Large intestine (tissue), 3 donors: ENCODE data around the gene RSL1D1. TPM values are rescaled to one million over a fixed set of nuclear protein-coding genes. Genes with fewer than 3 reads are reported as not detected.

Source experiments
- DNase-seq, 2 donors: peaks; one replicate each; pipeline versions ENCODE4 v3.0.0 to v3.0.0-alpha.2; 2013
- H3K27ac ChIP-seq: one replicate; pipeline ENCODE4 v1.5.1; 2013; ENCODE audit warnings: low read length
- H3K27me3 ChIP-seq: 2 replicates; pipeline ENCODE4 v1.6.1; 2013; ENCODE audit warnings: low read length; ENCODE audit not compliant: control insufficient read depth, insufficient read depth
- H3K36me3 ChIP-seq: 2 replicates; pipeline ENCODE4 v1.6.1; 2013; ENCODE audit warnings: low read length; ENCODE audit not compliant: control insufficient read depth, insufficient read depth
- H3K4me1 ChIP-seq: one replicate; pipeline ENCODE4 v1.6.1; 2013; ENCODE audit warnings: low read length; ENCODE audit not compliant: control insufficient read depth, insufficient read depth
- H3K4me3 ChIP-seq: one replicate; pipeline ENCODE4 v1.5.1; 2013; ENCODE audit warnings: low read length
- H3K9me3 ChIP-seq: one replicate; pipeline ENCODE4 v1.6.1; 2013; ENCODE audit warnings: mild to moderate bottlenecking, low read depth, low read length, moderate library complexity; ENCODE audit not compliant: control insufficient read depth
- WGBS: methylation state at CpG from one replicate; pipeline ENCODE4 v1.1.5; 2013; ENCODE audit warnings: low lambda C conversion rate; ENCODE audit not compliant: insufficient coverage; 5-methylcytosine and 5-hydroxymethylcytosine counted together
- polyA plus RNA-seq: library from polyadenylated mRNA; unstranded; fragments of 120-200 nt; gene quantifications from one replicate; pipeline ENCODE4 v1.2.1, GENCODE V29; 2013

Gene RSL1D1
- polyA plus RNA-seq, 1 donor = 251 TPM

DNA sequence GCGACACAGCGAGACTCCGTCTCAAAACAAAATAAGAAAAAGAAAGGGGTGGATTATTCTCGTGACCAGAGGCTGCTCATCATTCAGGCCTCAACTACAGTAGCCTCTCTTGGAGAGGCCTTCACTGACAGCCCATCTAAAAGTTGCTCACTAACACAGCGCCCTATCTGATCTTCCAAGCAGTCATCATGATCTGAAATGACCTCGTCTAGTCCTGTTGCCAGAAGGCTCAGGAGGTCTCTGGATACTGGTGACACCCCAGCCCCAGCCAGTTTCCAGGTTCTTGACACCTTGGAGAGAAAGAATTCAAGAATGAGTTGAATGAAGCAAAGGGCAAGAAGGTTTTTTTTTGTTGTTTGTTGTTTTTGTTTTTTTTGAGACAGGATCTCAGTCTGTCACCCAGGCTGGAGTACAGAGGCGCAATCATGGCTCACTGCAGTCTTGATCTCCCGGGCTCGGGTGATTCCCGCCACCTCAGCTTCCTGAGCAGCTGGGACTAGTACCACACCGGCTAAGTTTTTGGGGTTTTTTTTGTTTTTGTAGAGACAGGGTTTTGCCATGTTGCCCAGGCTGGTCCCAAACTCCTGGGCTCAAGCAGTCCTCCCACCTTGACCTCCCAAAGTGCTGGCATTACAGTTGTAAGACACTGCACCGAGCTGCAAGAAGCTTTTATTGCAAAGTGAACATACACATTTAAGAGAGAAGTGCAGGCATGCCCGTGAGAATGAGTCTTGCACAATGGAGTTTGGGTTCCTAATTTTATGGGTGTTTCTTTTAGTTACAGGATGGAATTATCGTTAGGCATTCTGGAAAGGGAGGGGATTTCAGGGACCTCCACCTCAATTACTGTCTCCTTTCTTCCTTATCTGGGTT is 51.6 kb downstream of the RSL1D1 start:
- H3K27me3 ChIP-seq = no peaks in the 10 kb centered on the region
- no peaks in the 10 kb centered on the region for H3K9me3 ChIP-seq
- no peak overlapping the region for H3K4me3 ChIP-seq
- no peak for DNase-seq
- no peak overlapping the region for H3K27ac ChIP-seq
- peaks cover 12% of the 10 kb centered on the region for H3K4me1 ChIP-seq
- peaks cover under 1% of the 10 kb centered on the region for H3K36me3 ChIP-seq
- WGBS = no CpG with 5 or more reads among the region's 14 CpGs

DNA sequence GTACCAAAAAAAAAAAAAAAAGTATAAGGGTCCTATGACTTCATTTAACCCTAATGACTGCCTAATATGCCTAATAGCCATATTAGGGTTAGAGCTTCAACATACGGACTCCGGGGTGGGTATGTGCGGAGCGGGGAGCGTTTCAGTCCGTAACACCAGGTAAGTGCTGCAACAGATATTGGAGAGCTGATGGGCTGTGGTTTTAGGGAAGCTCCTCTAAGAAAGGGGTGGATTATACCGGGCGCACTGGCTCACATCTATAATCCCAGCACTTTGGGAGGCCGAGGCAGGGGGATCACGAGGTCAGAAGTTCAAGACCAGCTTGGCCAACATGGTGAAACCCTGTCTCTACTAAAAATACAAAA is 52.3 kb downstream of the RSL1D1 start:
- no peak for DNase-seq
- Histone ChIP-seq H3K27me3 (no peaks in the 10 kb centered on the region), H3K9me3 (no peaks in the 10 kb centered on the region), H3K4me1 (peaks cover 14% of the 10 kb centered on the region), H3K36me3 (peaks cover 4% of the 10 kb centered on the region), H3K4me3 (no peak overlapping the region), H3K27ac (no peak overlapping the region)
- no CpG with 5 or more reads among the region's 10 CpGs for WGBS

DNA sequence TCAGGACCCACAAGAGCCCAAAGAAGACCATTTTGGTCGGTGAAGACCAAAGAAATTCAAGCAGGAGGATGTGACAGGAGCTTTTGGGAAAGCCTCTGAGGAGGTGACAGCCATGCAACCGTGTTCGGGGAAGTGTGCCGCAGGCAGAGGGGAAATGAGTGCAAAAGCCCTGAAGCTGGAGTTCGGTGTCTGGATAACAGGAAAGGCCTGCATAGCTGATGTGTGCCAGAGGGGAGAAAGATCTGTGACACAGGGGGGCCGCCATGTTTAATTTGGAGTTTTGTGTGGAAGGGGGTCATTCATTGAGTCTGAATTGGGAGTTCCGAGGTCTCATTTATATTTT is 53.4 kb downstream of the RSL1D1 start:
- Histone ChIP-seq H3K27me3 (no peaks in the 10 kb centered on the region), H3K4me1 (peaks cover 24% of the 10 kb centered on the region), H3K27ac (peak overlapping the region; percentile 93), H3K4me3 (peak overlapping the region; percentile 91), H3K36me3 (peaks cover 4% of the 10 kb centered on the region), H3K9me3 (no peaks in the 10 kb centered on the region)
- WGBS = no CpG with 5 or more reads among the region's 7 CpGs
- no peak for DNase-seq

DNA sequence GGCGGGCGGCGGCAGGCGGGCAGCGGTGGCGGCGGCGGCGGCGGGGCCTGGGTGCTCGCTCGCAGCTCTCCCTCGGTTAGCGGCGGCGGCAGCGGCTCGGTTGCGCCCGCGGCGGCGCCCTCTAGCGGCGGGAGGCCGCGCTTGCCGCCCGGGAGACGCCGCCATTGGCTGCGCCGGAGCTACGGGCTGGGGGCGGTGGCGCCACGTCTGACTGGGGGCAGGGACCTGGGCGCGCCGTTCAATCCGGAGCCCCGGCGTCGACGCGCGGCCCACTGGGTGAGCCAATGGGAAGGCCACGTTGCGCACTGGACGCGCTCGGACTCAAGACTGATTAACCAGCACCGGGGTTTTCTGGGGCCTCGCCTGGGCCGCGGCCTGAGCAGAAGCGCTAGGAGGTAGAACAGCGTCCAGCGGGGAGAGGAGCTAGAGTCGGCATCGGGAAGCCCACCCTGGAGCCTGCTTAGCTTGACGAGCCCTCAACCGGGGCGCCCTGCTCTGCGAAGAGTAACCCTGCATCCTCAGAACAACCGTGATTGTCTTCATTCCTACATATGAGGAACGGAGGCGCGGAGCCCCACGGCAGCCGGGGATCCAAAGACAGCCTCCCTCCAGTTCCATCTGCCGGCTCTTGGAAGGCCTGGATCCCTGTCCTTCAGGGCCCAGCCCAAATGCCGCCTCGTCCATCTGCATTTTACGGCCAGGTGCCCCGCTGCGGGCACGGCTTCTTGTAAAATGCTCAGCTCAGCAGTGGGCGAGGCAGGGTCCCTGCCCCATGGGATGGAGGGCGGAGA is 54.0 kb downstream of the RSL1D1 start, which contains the start of gene ZC3H7A:
Gene ZC3H7A (minus strand): TSS at position 93 of the 791 bp plus-strand sequence. CDS start 14,904 bp downstream, outside the sequence.
- Histone ChIP-seq H3K4me3 (peak within 1 kb of the TSS; percentile 99), H3K27me3 (no peaks in the 10 kb centered on the region), H3K36me3 (peaks cover 4% of the 10 kb centered on the region), H3K4me1 (peaks cover 30% of the 10 kb centered on the region), H3K9me3 (no peaks in the 10 kb centered on the region), H3K27ac (peak within 1 kb of the TSS; percentile 93)
- peak; percentile 98 to 99 for DNase-seq
- WGBS = no CpG with 5 or more reads among the region's 80 CpGs

DNA sequence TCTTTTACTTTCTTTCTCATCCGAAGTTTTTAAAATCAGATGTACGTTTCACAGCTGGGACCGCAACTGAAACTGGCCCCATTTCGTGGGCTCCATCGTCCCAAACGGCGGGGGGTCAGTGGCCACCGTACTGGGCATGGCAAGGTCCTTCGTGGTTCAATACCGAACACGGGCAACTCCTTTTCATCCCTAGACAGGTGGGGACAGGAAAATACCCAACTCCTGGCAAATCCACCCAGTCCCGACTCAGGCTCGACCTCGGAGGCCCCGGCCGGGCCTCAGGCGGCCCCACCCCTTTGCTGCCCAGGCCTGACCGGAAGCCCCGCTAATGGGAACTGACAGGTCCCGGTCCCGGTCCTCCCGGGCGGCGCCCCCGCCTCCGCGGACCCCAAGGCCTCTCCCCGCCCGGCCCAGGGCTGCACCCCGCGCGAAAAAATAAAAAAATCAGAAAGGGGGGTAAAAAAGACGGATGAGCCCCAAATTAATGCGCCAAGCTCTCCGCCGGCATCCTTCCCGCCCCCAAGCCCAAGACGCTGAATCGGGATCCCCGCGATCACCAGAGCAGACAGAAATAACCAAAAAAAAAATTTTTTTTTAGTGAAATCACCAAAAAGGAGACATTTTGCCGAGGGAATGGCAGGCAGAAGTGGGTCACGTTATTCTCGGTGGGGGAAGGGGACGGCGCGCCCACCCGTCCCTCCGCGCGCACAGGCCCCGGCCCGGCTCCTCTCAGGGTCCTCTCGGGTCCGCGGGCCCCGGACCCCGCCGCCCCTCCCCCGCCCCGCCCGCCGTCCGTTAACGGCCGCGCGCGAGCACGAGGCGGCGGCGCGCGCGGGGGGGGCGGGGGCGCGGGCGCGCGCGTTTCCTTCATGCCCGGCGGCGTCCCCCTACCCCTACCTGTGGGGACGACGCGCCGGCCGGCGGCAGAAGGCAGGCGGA is 54.8 kb downstream of the RSL1D1 start:
- H3K9me3 ChIP-seq = no peaks in the 10 kb centered on the region
- H3K4me1 ChIP-seq = peaks cover 39% of the 10 kb centered on the region
- H3K27ac ChIP-seq = peak overlapping the region; percentile 88
- peak; percentile 33 to 61 for DNase-seq
- H3K27me3 ChIP-seq = no peaks in the 10 kb centered on the region
- H3K36me3 ChIP-seq = peaks cover 4% of the 10 kb centered on the region
- H3K4me3 ChIP-seq = peak overlapping the region; percentile 99
- no CpG with 5 or more reads among the region's 93 CpGs for WGBS

DNA sequence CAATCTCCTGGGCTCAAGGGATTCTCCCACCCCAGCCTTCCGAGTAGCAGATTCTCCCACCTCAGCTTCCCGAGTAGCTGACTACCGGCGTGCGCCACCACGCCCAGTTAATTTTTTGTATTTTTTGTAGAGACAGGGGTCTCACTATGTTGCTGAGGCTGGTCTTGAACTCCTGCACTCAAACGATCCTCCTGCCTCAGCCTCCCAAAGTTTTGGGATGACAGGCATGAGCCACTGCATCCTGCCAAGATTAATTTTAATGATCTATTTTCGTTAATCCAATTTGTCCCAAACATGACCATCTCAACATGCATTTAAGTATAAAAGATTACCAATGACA is 55.5 kb downstream of the RSL1D1 start:
- WGBS = 71% methylated on average over 1 of the region's 8 CpGs
- peaks cover 45% of the 10 kb centered on the region for H3K4me1 ChIP-seq
- no peak for DNase-seq

DNA sequence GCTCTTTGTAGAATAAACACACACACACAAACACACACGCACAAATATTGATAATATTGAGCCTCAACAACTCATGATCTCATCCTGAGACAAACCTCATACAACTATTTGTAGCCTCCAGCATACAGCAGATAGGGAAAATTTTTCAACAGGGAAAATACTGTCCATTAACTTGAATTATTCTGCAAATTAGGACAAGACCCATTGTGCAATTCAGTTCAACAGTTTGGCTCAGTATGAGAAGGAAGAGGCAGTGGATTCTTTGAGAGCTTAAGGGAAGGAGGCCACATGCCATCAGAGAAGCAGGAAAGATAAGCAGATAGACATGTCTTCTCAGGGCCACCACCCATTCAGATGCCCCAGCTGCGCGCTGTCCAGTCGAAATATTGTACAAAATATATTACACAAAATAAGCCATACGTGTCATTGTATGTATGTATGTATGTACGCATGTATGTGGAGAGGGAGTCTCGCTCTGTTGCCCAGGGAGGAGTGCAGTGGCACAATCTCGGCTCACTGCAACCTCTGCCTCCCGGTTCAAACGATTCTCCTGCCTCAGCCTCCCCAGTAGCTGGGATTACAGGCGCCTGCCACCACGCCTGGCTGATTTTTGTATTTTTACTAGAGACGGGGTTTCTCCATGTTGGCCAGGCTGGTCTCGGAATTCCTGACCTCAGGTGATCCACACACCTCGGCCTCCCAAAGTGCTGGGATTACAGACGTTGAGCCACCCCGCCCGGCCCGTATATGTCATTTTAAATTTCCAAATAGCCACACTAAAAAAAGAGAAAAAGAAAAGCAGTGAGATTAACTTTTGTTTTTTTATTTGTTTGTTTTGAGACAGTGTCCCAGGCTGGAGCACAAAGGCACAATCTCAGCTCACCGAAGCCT is 56.1 kb downstream of the RSL1D1 start:
- H3K27ac ChIP-seq = no peak overlapping the region
- H3K4me3 ChIP-seq = no peak overlapping the region
- H3K36me3 ChIP-seq = peaks cover 4% of the 10 kb centered on the region
- 100% methylated on average over 1 of the region's 20 CpGs for WGBS
- DNase-seq = no peak
- H3K27me3 ChIP-seq = no peaks in the 10 kb centered on the region
- H3K4me1 ChIP-seq = peaks cover 45% of the 10 kb centered on the region
- H3K9me3 ChIP-seq = no peaks in the 10 kb centered on the region

More for the DNA sequence above, 55.5 kb downstream of the RSL1D1 start:
- Histone ChIP-seq H3K9me3 (no peaks in the 10 kb centered on the region), H3K27me3 (no peaks in the 10 kb centered on the region), H3K27ac (peak overlapping the region; percentile 88), H3K36me3 (peaks cover 4% of the 10 kb centered on the region), H3K4me3 (peak overlapping the region; percentile 99)

DNA sequence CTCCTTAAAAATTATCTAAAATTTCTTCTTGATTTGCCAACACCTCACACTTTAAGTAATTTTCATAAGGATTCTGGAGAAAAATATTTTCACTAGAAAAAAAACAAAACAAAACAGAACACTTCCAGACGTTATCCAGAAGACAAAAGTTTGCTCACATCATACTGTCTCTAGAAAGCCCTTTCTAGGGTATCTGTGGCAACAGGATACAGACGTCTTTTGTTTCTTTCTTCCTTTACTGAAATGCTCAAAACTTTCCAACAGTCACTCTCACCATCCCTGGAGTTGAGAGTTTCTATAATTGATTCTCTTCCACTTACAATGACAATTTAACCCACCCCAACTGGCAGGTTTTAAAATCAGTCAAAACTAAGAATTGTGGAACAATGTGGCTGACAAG is 56.9 kb downstream of the RSL1D1 start:
- no peaks in the 10 kb centered on the region for H3K27me3 ChIP-seq
- peaks cover 45% of the 10 kb centered on the region for H3K4me1 ChIP-seq
- DNase-seq = no peak
- peak overlapping the region; percentile 69 for H3K27ac ChIP-seq
- no peak overlapping the region for H3K4me3 ChIP-seq
- H3K9me3 ChIP-seq = no peaks in the 10 kb centered on the region
- peaks cover 4% of the 10 kb centered on the region for H3K36me3 ChIP-seq
- 60% methylated on average over 2 of the region's 2 CpGs for WGBS

DNA sequence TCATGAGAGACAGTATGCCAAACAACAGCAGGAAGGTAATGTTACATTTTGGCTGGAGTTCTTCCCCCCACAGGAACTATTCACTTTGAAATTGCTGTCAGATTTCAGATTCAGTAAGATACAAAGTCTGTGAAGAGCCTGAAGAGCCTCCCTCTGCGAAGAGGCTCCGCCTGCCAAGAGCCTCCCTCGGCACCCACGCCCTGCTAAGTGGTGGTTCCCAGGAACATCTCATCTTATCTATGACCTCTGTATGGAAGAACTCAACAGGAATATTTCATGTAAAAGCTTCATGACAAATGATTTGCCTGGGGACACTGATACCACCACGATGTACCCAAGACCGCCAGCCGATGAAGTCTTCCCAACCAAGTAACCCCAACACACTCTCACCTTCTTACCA is 57.5 kb downstream of the RSL1D1 start:
- H3K9me3 ChIP-seq = no peaks in the 10 kb centered on the region
- 78% methylated on average over 3 of the region's 7 CpGs for WGBS
- no peaks in the 10 kb centered on the region for H3K27me3 ChIP-seq
- H3K4me1 ChIP-seq = peaks cover 45% of the 10 kb centered on the region
- H3K36me3 ChIP-seq = peaks cover 4% of the 10 kb centered on the region
- H3K27ac ChIP-seq = peak overlapping the region; percentile 69
- peak; percentile 53 to 61 for DNase-seq
- H3K4me3 ChIP-seq = no peak overlapping the region
